Measurements from ENCODE around the gene TCF15. TPM values are rescaled to one million over a fixed set of nuclear protein-coding genes. Genes with fewer than 3 reads are reported as not detected.

The TCF15 gene
- total and polyA plus RNA-seq, 2 of the 13 experiments (the other 11 are each of a cell fraction or from before 2014, with no cell fraction given): not detected

DNA sequence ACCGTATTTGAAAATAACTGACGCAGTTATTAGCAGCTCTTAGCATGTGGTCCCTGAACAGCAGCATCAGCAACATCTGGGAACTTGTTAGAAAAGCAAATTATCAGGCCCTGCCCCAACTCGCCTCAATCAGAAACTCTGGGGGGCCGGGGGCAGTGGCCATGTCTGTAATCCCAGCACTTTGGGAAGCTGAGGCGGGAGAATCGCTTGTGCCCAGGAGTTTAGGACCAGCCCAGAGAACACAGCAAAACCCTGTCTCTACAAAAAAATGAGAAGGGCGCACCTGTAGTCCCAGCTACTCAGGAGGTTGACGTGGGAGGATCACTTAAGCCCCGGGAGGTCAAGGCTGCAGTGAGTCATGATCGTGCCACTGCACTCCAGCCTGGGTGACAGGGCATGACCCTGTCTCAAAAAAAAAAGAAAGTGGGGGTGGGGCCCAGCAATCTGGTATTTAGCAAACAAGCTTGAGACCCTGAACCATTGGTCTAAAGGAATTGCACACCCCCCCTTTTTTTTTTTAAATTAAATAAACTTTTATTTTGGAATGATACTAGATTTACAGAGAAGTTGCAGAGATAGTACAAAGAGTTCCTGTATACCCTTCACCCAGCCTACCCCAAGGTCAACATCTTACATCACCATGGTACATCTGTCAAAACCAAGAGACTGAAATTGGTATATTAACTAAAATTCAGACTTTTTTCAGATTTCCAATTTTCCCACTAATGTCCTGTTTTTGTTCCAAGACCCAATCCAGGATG, 36.2 kb upstream of the TCF15 start (continued):
- TF ChIP-seq GABPA (IDR thresholded peaks at IDR 0.05; ENCODE audit: low read depth, low read length): no peak
- TF ChIP-seq GABPA (CRISPR knock-in tag; IDR thresholded peaks at IDR 0.05; ENCODE audit: low read depth): peak; percentile 23; the same call in 1 of the 2 replicates
- TF ChIP-seq IRF2 (CRISPR knock-in tag; IDR thresholded peaks at IDR 0.05): no peak
- peak; percentile 88 for TF ChIP-seq NR2C2 (CRISPR knock-in tag; IDR thresholded peaks at IDR 0.05; ENCODE audit: borderline replicate concordance)
- TF ChIP-seq ZBTB25 (CRISPR knock-in tag; IDR thresholded peaks at IDR 0.05): peak; percentile 14; the same call in 1 of the 2 replicates
- TF ChIP-seq CEBPB (IDR thresholded peaks at IDR 0.05; ENCODE audit: borderline replicate concordance, low read depth, low read length): peak; percentile 46; the same call in 1 of the 2 replicates
- 0 out of 2 replicates have a peak, but pooled peaks have one; percentile 5 for TF ChIP-seq EED (CRISPR knock-in tag; IDR thresholded peaks at IDR 0.05)
- TF ChIP-seq MAZ (IDR thresholded peaks at IDR 0.05; ENCODE audit: borderline replicate concordance, low read depth, low read length): peak; percentile 26; the same call in 1 of the 2 replicates
- no peak for TF ChIP-seq MAZ (CRISPR knock-in tag; IDR thresholded peaks at IDR 0.05; ENCODE audit: low read depth)
- peak; percentile 78 for TF ChIP-seq FOSL1 (CRISPR knock-in tag; IDR thresholded peaks at IDR 0.05; ENCODE audit: borderline replicate concordance)
- TF ChIP-seq TGIF2 (CRISPR knock-in tag; IDR thresholded peaks at IDR 0.05): peak; percentile 64; the same call in 1 of the 2 replicates
- TF ChIP-seq RORA (CRISPR knock-in tag; IDR thresholded peaks at IDR 0.05): 0 out of 2 replicates have a peak, but pooled peaks have one; percentile 25
- TF ChIP-seq SNAPC2 (CRISPR knock-in tag; IDR thresholded peaks at IDR 0.05): no peak
- TF ChIP-seq, protein P1, sequence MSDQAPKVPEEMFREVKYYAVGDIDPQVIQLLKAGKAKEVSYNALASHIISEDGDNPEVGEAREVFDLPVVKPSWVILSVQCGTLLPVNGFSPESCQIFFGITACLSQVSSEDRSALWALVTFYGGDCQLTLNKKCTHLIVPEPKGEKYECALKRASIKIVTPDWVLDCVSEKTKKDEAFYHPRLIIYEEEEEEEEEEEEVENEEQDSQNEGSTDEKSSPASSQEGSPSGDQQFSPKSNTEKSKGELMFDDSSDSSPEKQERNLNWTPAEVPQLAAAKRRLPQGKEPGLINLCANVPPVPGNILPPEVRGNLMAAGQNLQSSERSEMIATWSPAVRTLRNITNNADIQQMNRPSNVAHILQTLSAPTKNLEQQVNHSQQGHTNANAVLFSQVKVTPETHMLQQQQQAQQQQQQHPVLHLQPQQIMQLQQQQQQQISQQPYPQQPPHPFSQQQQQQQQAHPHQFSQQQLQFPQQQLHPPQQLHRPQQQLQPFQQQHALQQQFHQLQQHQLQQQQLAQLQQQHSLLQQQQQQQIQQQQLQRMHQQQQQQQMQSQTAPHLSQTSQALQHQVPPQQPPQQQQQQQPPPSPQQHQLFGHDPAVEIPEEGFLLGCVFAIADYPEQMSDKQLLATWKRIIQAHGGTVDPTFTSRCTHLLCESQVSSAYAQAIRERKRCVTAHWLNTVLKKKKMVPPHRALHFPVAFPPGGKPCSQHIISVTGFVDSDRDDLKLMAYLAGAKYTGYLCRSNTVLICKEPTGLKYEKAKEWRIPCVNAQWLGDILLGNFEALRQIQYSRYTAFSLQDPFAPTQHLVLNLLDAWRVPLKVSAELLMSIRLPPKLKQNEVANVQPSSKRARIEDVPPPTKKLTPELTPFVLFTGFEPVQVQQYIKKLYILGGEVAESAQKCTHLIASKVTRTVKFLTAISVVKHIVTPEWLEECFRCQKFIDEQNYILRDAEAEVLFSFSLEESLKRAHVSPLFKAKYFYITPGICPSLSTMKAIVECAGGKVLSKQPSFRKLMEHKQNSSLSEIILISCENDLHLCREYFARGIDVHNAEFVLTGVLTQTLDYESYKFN (CRISPR knock-in tag; conservative IDR thresholded peaks at IDR 0.05): peak; percentile 57; the same call in 1 of the 2 replicates
- TF ChIP-seq, protein P2, sequence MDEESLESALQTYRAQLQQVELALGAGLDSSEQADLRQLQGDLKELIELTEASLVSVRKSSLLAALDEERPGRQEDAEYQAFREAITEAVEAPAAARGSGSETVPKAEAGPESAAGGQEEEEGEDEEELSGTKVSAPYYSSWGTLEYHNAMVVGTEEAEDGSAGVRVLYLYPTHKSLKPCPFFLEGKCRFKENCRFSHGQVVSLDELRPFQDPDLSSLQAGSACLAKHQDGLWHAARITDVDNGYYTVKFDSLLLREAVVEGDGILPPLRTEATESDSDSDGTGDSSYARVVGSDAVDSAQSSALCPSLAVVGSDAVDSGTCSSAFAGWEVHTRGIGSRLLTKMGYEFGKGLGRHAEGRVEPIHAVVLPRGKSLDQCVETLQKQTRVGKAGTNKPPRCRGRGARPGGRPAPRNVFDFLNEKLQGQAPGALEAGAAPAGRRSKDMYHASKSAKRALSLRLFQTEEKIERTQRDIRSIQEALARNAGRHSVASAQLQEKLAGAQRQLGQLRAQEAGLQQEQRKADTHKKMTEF (CRISPR knock-in tag; IDR thresholded peaks at IDR 0.05): peak; percentile 34; the same call in 1 of the 2 replicates
- no peak for TF ChIP-seq ZNF547 (CRISPR knock-in tag; IDR thresholded peaks at IDR 0.05)
- TF ChIP-seq ZNF331 (CRISPR knock-in tag; IDR thresholded peaks at IDR 0.05): no peak
- TF ChIP-seq, protein P3, sequence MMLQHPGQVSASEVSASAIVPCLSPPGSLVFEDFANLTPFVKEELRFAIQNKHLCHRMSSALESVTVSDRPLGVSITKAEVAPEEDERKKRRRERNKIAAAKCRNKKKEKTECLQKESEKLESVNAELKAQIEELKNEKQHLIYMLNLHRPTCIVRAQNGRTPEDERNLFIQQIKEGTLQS (CRISPR knock-in tag; IDR thresholded peaks at IDR 0.05): peak; percentile 86
- TF ChIP-seq ARNT (IDR thresholded peaks at IDR 0.05): no peak
- TF ChIP-seq MAFF (IDR thresholded peaks at IDR 0.05; ENCODE audit: low read depth, low read length): peak; percentile 17; the same call in 1 of the 2 replicates
- TF ChIP-seq ZNF691 (CRISPR knock-in tag; IDR thresholded peaks at IDR 0.05; ENCODE audit: borderline replicate concordance, low read depth): 0 out of 2 replicates have a peak, but pooled peaks have one; percentile 6

Measured in HepG2 (cell line).